ENCODE measurements around the gene PLIN4. TPM values are rescaled to one million over a fixed set of nuclear protein-coding genes. Genes with fewer than 3 reads are reported as not detected.
A peak's percentile ranks its signal among the peaks of the same experiment; 100 is the strongest.
"Not testable (repeated sequence)": the region's sequence is repeated elsewhere in the genome, so short reads cannot be mapped to it uniquely, and the experiment has no call there.

Gene PLIN4, protein sequence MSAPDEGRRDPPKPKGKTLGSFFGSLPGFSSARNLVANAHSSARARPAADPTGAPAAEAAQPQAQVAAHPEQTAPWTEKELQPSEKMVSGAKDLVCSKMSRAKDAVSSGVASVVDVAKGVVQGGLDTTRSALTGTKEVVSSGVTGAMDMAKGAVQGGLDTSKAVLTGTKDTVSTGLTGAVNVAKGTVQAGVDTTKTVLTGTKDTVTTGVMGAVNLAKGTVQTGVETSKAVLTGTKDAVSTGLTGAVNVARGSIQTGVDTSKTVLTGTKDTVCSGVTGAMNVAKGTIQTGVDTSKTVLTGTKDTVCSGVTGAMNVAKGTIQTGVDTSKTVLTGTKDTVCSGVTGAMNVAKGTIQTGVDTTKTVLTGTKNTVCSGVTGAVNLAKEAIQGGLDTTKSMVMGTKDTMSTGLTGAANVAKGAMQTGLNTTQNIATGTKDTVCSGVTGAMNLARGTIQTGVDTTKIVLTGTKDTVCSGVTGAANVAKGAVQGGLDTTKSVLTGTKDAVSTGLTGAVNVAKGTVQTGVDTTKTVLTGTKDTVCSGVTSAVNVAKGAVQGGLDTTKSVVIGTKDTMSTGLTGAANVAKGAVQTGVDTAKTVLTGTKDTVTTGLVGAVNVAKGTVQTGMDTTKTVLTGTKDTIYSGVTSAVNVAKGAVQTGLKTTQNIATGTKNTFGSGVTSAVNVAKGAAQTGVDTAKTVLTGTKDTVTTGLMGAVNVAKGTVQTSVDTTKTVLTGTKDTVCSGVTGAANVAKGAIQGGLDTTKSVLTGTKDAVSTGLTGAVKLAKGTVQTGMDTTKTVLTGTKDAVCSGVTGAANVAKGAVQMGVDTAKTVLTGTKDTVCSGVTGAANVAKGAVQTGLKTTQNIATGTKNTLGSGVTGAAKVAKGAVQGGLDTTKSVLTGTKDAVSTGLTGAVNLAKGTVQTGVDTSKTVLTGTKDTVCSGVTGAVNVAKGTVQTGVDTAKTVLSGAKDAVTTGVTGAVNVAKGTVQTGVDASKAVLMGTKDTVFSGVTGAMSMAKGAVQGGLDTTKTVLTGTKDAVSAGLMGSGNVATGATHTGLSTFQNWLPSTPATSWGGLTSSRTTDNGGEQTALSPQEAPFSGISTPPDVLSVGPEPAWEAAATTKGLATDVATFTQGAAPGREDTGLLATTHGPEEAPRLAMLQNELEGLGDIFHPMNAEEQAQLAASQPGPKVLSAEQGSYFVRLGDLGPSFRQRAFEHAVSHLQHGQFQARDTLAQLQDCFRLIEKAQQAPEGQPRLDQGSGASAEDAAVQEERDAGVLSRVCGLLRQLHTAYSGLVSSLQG (N-terminal part only)
- total RNA-seq: 0.25 to 0.29 TPM (median 0.29 TPM) in 3 replicates

- no peak within 1 kb of the TSS for H3K4me3 Mint-ChIP-seq
- no peak within 1 kb of the TSS for H3K27ac Mint-ChIP-seq
- H3K9me3 Mint-ChIP-seq: no peaks in the 10 kb centered on the region
- no peak for DNase-seq (ENCODE audit: low spot score in 2 of 2, unreplicated experiment in 2 of 2)
- H3K27me3 Mint-ChIP-seq (ENCODE audit: low read depth): peaks cover 2% of the 10 kb centered on the region
- TF ChIP-seq CTCF (IDR thresholded peaks at IDR 0.05; ENCODE audit: unreplicated experiment): no peak
- peaks cover 4% of the 10 kb centered on the region for H3K4me1 Mint-ChIP-seq
- H3K36me3 Mint-ChIP-seq: no peaks in the 10 kb centered on the region
Measured at GRCh38 chr19:4518345-4519171, at the start of gene PLIN4. PLIN4 (minus strand) TSS chr19:4518486; CDS start chr19:4518272, 214 bp downstream.

GRCh38 chr19:4567584-4568071 lies 49.3 kb upstream of the PLIN4 start:
- no peak overlapping the region for H3K27ac Mint-ChIP-seq
- no peaks in the 10 kb centered on the region for H3K9me3 Mint-ChIP-seq
- H3K4me3 Mint-ChIP-seq: no peak overlapping the region
- peak in 1 of 2 experiments; percentile 71 for DNase-seq (ENCODE audit: low spot score in 2 of 2, unreplicated experiment in 2 of 2)
- H3K36me3 Mint-ChIP-seq: no peaks in the 10 kb centered on the region
- H3K27me3 Mint-ChIP-seq (ENCODE audit: low read depth): no peaks in the 10 kb centered on the region
- H3K4me1 Mint-ChIP-seq: no peaks in the 10 kb centered on the region
- peak; percentile 71 for TF ChIP-seq CTCF (IDR thresholded peaks at IDR 0.05; ENCODE audit: unreplicated experiment)

- no peak for TF ChIP-seq CTCF (IDR thresholded peaks at IDR 0.05; ENCODE audit: unreplicated experiment)
- H3K36me3 Mint-ChIP-seq: no peaks in the 10 kb centered on the region
- H3K4me1 Mint-ChIP-seq: no peaks in the 10 kb centered on the region
- H3K4me3 Mint-ChIP-seq: no peak overlapping the region
- no peak for DNase-seq (ENCODE audit: low spot score in 2 of 2, unreplicated experiment in 2 of 2)
- H3K27me3 Mint-ChIP-seq (ENCODE audit: low read depth): no peaks in the 10 kb centered on the region
- H3K27ac Mint-ChIP-seq: no peak overlapping the region
- H3K9me3 Mint-ChIP-seq: no peaks in the 10 kb centered on the region
Measured at GRCh38 chr19:4566402-4567051, 48.2 kb upstream of the PLIN4 start.

- H3K27me3 Mint-ChIP-seq (ENCODE audit: low read depth); H3K4me3 Mint-ChIP-seq; H3K9me3 Mint-ChIP-seq; H3K36me3 Mint-ChIP-seq; DNase-seq (ENCODE audit: low spot score in 2 of 2, unreplicated experiment in 2 of 2); H3K4me1 Mint-ChIP-seq; H3K27ac Mint-ChIP-seq: not testable (repeated sequence)
Measured at GRCh38 chr19:4563562-4563961, 45.3 kb upstream of the PLIN4 start.

- not testable (repeated sequence) for H3K9me3 Mint-ChIP-seq; H3K4me3 Mint-ChIP-seq; H3K4me1 Mint-ChIP-seq; DNase-seq (ENCODE audit: low spot score in 2 of 2, unreplicated experiment in 2 of 2); H3K27ac Mint-ChIP-seq; H3K27me3 Mint-ChIP-seq (ENCODE audit: low read depth); H3K36me3 Mint-ChIP-seq
Measured at GRCh38 chr19:4562085-4562484, 43.8 kb upstream of the PLIN4 start.
